K562 (cell line): ENCODE measurements around the gene STK24. TPM values are rescaled to one million over a fixed set of nuclear protein-coding genes. Genes with fewer than 3 reads are reported as not detected.

ENCODE experiments used
- ATAC-seq: fragments of 200-7000 bp; cut with Tn5 transposase; 3 replicates; pipeline ENCODE4 v1.9.1; 2020; ENCODE audit warnings: moderate library complexity
- BruUV-seq: library from RNA; stranded (reverse); fragments of 400-500 nt; replicated peaks from 2 replicates; lab custom pipeline; 2021; lab: Mats Ljungman, UMichigan
- CTCF ChIA-PET: fragments of 300-600 bp; formaldehyde crosslinking; extraction: SDS; loops from one replicate; lab custom pipeline; 2021; ENCODE audit warnings: low intra/inter-chr PET ratio; lab: Yijun Ruan, JAX
- POLR2A ChIA-PET: fragments of 300-600, 350-650 bp; sonication (Branson Sonifier 250); formaldehyde crosslinking; extraction: SDS; loops from one replicate; lab custom pipeline; 2021; ENCODE audit warnings: antibody characterized with exemption, inconsistent platforms; lab: Yijun Ruan, JAX
- DNase-seq, 4 experiments: peaks; one replicate each; pipeline versions ENCODE4 v3.0.0 to v3.0.0-alpha.2; 2011 to 2018; ENCODE audit warnings: low spot score in 3 of 4, mixed read lengths in 3 of 4; ENCODE audit errors: extremely low read depth in 1 of 4
- FAIRE-seq: peaks from 2 replicates; lab custom pipeline; 2011; peaks lifted over from hg19 to GRCh38; lab: Jason Lieb, UNC
- H2AFZ ChIP-seq: 2 replicates; pipeline ENCODE4 v1.6.0; 2011; ENCODE audit warnings: low read depth, low read length, control low read depth, inconsistent platforms
- H3K27ac ChIP-seq: fragments of 200-600 bp; 3 replicates; pipeline ENCODE4 v1.8.0; 2011; ENCODE audit warnings: low read depth, mild to moderate bottlenecking, control low read depth, inconsistent platforms, low read length, moderate library complexity, mixed read lengths; ENCODE audit errors: extremely low read depth
- H3K27me3 ChIP-seq, 2 experiments: fragments of 300-600 bp in 1 of 2; 2 replicates in 1 of 2; 3 replicates in 1 of 2; pipeline versions ENCODE4 v1.6.0 to v1.8.0; 2011; ENCODE audit warnings: inconsistent platforms in 2 of 2, low read length in 2 of 2, mild to moderate bottlenecking in 1 of 2, mixed read lengths in 1 of 2, moderate library complexity in 1 of 2; ENCODE audit not compliant: control insufficient read depth in 2 of 2, insufficient read depth in 2 of 2
- H3K36me3 ChIP-seq: fragments of 300-600 bp; 3 replicates; pipeline ENCODE4 v1.8.0; 2011; ENCODE audit warnings: mild to moderate bottlenecking, low read length, inconsistent platforms; ENCODE audit not compliant: control insufficient read depth, insufficient read depth
- H3K4me1 ChIP-seq, 2 experiments: fragments of 200-600 bp in 1 of 2; replicated peaks in 1 of 2; 2 replicates in 1 of 2; 3 replicates in 1 of 2; pipeline versions ENCODE4 v1.5.1 to v1.8.0; 2011; ENCODE audit warnings: inconsistent platforms in 2 of 2, low read length in 2 of 2, mild to moderate bottlenecking in 1 of 2, mixed read lengths in 1 of 2, moderate library complexity in 1 of 2; ENCODE audit not compliant: control insufficient read depth in 2 of 2, insufficient read depth in 2 of 2
- H3K4me2 ChIP-seq: 2 replicates; pipeline ENCODE4 v1.6.1; 2011; ENCODE audit warnings: low read length, control low read depth, inconsistent platforms, mixed read lengths; ENCODE audit not compliant: insufficient read depth
- H3K4me3 ChIP-seq: fragments of 200-600 bp; sonication (generic), shearing (Covaris generic); 2 replicates; pipeline ENCODE4 v1.5.1; 2016; ENCODE audit warnings: control low read depth, inconsistent platforms
- H3K79me2 ChIP-seq: fragments of 200-600 bp; 3 replicates; pipeline ENCODE4 v1.8.0; 2011; ENCODE audit warnings: low read length, inconsistent platforms; ENCODE audit not compliant: control insufficient read depth, insufficient read depth
- H3K9ac ChIP-seq, 2 experiments: 2 replicates each; pipeline versions ENCODE4 v1.6.0 to v1.6.1; 2011; ENCODE audit warnings: low read depth in 2 of 2, low read length in 2 of 2, control low read depth in 1 of 2, inconsistent platforms in 1 of 2, mild to moderate bottlenecking in 1 of 2, mixed read lengths in 1 of 2; ENCODE audit not compliant: insufficient read depth in 1 of 2
- H3K9me1 ChIP-seq: one replicate; pipeline ENCODE4 v1.6.0; 2011; ENCODE audit warnings: inconsistent platforms, mild to moderate bottlenecking, low read length, moderate library complexity; ENCODE audit not compliant: control insufficient read depth, insufficient read depth
- H3K9me3 ChIP-seq: replicated peaks from 2 replicates; pipeline ENCODE4 v1.5.1; 2011; ENCODE audit warnings: low read depth, low read length, inconsistent platforms; ENCODE audit not compliant: control insufficient read depth, insufficient read depth
- H4K20me1 ChIP-seq: replicated peaks from 2 replicates; pipeline ENCODE4 v1.6.1; 2011; ENCODE audit warnings: low read length, inconsistent platforms, mixed read lengths; ENCODE audit not compliant: control insufficient read depth, insufficient read depth
- CLOCK ChIP-seq: fragments of 250-450 bp; sonication (Bioruptor Pico); IDR thresholded peaks from 2 replicates; pipeline ENCODE4 v1.4.0; 2020; ENCODE audit warnings: mild to moderate bottlenecking, moderate library complexity, borderline replicate concordance
- ESRRB ChIP-seq: fragments of 250-450 bp; sonication (Bioruptor Pico); IDR thresholded peaks from 2 replicates; pipeline ENCODE4 v1.5.0; 2020; ENCODE audit warnings: mild to moderate bottlenecking, moderate library complexity, borderline replicate concordance
- FOSL1 ChIP-seq: fragments of 200-800 bp; sonication (Bioruptor generic); conservative IDR thresholded peaks from 2 replicates; pipeline ENCODE4 v1.6.1; 2016; ENCODE audit warnings: missing genetic modification characterization, missing compliant biosample characterization
- PHB2 ChIP-seq: fragments of 450-650 bp; IDR thresholded peaks from 2 replicates; pipeline ENCODE4 v1.6.1; 2017; ENCODE audit warnings: low read depth
- SRF ChIP-seq, 2 experiments: fragments of 250-450, 450-650 bp in 1 of 2; sonication (Bioruptor Pico) in 1 of 2; sonication (generic) in 1 of 2; formaldehyde crosslinking; IDR thresholded peaks; 2 replicates each; pipeline versions ENCODE4 v1.5.0 to v1.5.1; 2020 to 2022; ENCODE audit warnings: mild to moderate bottlenecking in 1 of 2, missing genetic modification reagents in 1 of 2
- TAF7 ChIP-seq: fragments of 450-650 bp; IDR thresholded peaks from 2 replicates; pipeline ENCODE4 v1.6.1; 2016; ENCODE audit warnings: missing genetic modification characterization, missing compliant biosample characterization
- THAP12 ChIP-seq: fragments of 250-450 bp; sonication (Bioruptor Pico); IDR thresholded peaks from 2 replicates; pipeline ENCODE4 v1.9.0; 2021; ENCODE audit warnings: mild to moderate bottlenecking, inconsistent platforms
- ZNF12 ChIP-seq: sonication (generic); formaldehyde crosslinking; IDR thresholded peaks from 2 replicates; pipeline ENCODE4 v1.4.0; 2020; ENCODE audit warnings: mild to moderate bottlenecking, missing genetic modification reagents
- ZNF282 ChIP-seq: sonication (generic); formaldehyde crosslinking; IDR thresholded peaks from 2 replicates; pipeline ENCODE4 v1.8.1; 2023; ENCODE audit warnings: missing genetic modification reagents
- WGBS: fragments of 100-300 bp; shearing (Covaris generic); methylation state at CpG from one replicate; pipeline ENCODE4 v1.1.6; 2016; ENCODE audit warnings: low coverage, mixed read lengths; ENCODE audit not compliant: insufficient coverage; ENCODE audit errors: missing lambda C conversion rate; 5-methylcytosine and 5-hydroxymethylcytosine counted together
- in situ Hi-C: fragments of 300-500 bp; cut with MboI; formaldehyde crosslinking; loops from 4 replicates; pipeline ENCODE4 v1.15.0; 2018; ENCODE audit warnings: inconsistent platforms, mixed read lengths
- intact Hi-C: fragments of 100-400 bp; cut with micrococcal nuclease; formaldehyde crosslinking; loops from 2 replicates; pipeline ENCODE4 v1.14.2; 2022
- polyA plus RNA-seq, 8 experiments: library from polyadenylated mRNA; depleted of rRNA in 4 of 8; stranded (reverse) in 5 of 8; unstranded in 3 of 8; fragments of >200 nt; fragmentation: Nextera tagmentation in 2 of 8; fragmentation: Illumina TruSeq in 1 of 8; extraction: Ambion mirVana in 2 of 8; extraction: Trizol in 1 of 8; gene quantifications; 2 replicates each; pipeline versions ENCODE4 v1.2.1 to v1.2.3, GENCODE V29; 2011 to 2014; ENCODE audit warnings: inconsistent platforms in 1 of 8, missing spikeins in 1 of 8
- total RNA-seq, 7 experiments: library from RNA; depleted of rRNA in 6 of 7; stranded (reverse); fragments of >200 nt in 6 of 7; fragmentation: Illumina TruSeq in 2 of 7; extraction: Trizol in 2 of 7; gene quantifications; 2 replicates each; pipeline versions ENCODE4 v1.2.1 to v1.2.3, GENCODE V29; 2011 to 2021; ENCODE audit warnings: low replicate concordance in 1 of 7
- TF ChIP-seq, protein P1 (sequence below): fragments of 250-450 bp; sonication (Bioruptor Pico); IDR thresholded peaks from 2 replicates; pipeline ENCODE4 v1.5.0; 2022; ENCODE audit warnings: mild to moderate bottlenecking
- TF ChIP-seq, protein P2 (sequence below): fragments of 450-650 bp; IDR thresholded peaks from 2 replicates; pipeline ENCODE4 v1.6.1; 2016; ENCODE audit warnings: mild to moderate bottlenecking

STK24 gene
- total and polyA plus RNA-seq, 9 of the 15 experiments (the other 6 are each of a cell fraction or from before 2014, with no cell fraction given), result 3.8 to 78.4 (median 28.2) TPM

DNA sequence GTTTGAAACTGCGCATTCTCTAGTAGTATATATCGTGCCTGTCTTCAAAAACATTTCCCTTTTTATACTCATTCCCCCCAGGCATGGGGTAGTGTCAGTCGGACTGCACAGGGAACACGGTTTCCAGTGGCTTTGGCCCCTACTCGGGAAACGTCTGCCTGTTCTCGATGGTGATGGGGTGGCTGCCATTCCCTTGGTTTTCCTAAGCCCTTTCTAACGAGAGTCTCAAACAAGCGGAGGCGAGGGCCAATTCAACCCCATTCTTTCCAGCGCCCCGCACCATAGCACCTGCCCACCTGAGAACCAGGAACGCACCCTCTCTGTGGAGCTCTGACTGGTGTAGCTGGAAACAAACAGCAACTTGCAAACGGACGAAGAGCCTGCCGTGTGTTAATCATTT is 127.6 kb downstream of the STK24 start:
- Histone ChIP-seq H3K9me3 (no peaks in the 10 kb centered on the region), H4K20me1 (no peaks in the 10 kb centered on the region; the same call in 1 of the 2 replicates), H3K36me3 (peaks cover 12% of the 10 kb centered on the region; the same call in 2 of the 3 replicates), H3K4me2 (no peak overlapping the region), H3K4me1 (peaks cover 0 to 11% of the 10 kb centered on the region in 2 experiments; a peak in 2 of 5 replicates), H3K4me3 (no peak overlapping the region), H3K9ac (no peak overlapping the region), H3K27ac (no peak overlapping the region), H2AFZ (no peak overlapping the region), H3K9me1 (no peaks in the 10 kb centered on the region), H3K27me3 (peaks cover 0 to 4% of the 10 kb centered on the region in 2 experiments; a peak in 1 of 5 replicates), H3K79me2 (no peaks in the 10 kb centered on the region)
- in situ Hi-C loops (loop anchor here (5.0 kb wide), 1 partner anchor 208 kb away; no protein-coding TSS in a partner anchor), intact Hi-C loops (loop anchor here (5.0 kb wide), 2 partner anchors 148 to 393 kb away; no protein-coding TSS in a partner anchor)
- 88% methylated on average over 15 of the region's 16 CpGs for WGBS
- no peak for FAIRE-seq
- ChIA-PET CTCF (interaction anchor here (0.6 kb wide), 1 partner anchor 542 kb away, joined by 4 read pairs; no protein-coding TSS in a partner anchor), POLR2A (no interaction called here)
- TF ChIP-seq ZNF12 (CRISPR knock-in tag), result no peak
- no peak for TF ChIP-seq ESRRB (CRISPR knock-in tag)
- TF ChIP-seq, protein P1, sequence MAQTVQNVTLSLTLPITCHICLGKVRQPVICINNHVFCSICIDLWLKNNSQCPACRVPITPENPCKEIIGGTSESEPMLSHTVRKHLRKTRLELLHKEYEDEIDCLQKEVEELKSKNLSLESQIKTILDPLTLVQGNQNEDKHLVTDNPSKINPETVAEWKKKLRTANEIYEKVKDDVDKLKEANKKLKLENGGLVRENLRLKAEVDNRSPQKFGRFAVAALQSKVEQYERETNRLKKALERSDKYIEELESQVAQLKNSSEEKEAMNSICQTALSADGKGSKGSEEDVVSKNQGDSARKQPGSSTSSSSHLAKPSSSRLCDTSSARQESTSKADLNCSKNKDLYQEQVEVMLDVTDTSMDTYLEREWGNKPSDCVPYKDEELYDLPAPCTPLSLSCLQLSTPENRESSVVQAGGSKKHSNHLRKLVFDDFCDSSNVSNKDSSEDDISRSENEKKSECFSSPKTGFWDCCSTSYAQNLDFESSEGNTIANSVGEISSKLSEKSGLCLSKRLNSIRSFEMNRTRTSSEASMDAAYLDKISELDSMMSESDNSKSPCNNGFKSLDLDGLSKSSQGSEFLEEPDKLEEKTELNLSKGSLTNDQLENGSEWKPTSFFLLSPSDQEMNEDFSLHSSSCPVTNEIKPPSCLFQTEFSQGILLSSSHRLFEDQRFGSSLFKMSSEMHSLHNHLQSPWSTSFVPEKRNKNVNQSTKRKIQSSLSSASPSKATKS (CRISPR knock-in tag), result no peak
- TF ChIP-seq, protein P2, sequence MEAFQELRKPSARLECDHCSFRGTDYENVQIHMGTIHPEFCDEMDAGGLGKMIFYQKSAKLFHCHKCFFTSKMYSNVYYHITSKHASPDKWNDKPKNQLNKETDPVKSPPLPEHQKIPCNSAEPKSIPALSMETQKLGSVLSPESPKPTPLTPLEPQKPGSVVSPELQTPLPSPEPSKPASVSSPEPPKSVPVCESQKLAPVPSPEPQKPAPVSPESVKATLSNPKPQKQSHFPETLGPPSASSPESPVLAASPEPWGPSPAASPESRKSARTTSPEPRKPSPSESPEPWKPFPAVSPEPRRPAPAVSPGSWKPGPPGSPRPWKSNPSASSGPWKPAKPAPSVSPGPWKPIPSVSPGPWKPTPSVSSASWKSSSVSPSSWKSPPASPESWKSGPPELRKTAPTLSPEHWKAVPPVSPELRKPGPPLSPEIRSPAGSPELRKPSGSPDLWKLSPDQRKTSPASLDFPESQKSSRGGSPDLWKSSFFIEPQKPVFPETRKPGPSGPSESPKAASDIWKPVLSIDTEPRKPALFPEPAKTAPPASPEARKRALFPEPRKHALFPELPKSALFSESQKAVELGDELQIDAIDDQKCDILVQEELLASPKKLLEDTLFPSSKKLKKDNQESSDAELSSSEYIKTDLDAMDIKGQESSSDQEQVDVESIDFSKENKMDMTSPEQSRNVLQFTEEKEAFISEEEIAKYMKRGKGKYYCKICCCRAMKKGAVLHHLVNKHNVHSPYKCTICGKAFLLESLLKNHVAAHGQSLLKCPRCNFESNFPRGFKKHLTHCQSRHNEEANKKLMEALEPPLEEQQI, result no peak
- TF ChIP-seq PHB2, result no peak
- TF ChIP-seq TAF7 (tag), result no peak
- no peak for TF ChIP-seq FOSL1 (tag)
- no peak for TF ChIP-seq SRF (CRISPR knock-in tag; IDR thresholded peaks at IDR 0.05)
- TF ChIP-seq CLOCK, result no peak
- no peak for TF ChIP-seq ZNF282
- TF ChIP-seq THAP12 (CRISPR knock-in tag), result no peak
- no TSS peak for BruUV-seq
- ATAC-seq, result no peak
- no peak for DNase-seq
